GM18873 (cell line): Measurements from ENCODE around the gene OGFOD3.

ENCODE experiments used
- ATAC-seq: cut with Tn5 transposase; IDR thresholded peaks from one replicate; pipeline ENCODE4 v1.9.1; 2021; ENCODE audit warnings: mild to moderate bottlenecking, moderate library complexity, moderate number of reproducible peaks; ENCODE audit not compliant: unreplicated experiment, low FRiP score

The OGFOD3 gene

GRCh38 chr17:82410014-82410716, 8.2 kb downstream of the OGFOD3 start:
- no peak for ATAC-seq

- no peak for ATAC-seq
Observed at GRCh38 chr17:82408938-82409318, 9.5 kb downstream of the OGFOD3 start.

DNA sequence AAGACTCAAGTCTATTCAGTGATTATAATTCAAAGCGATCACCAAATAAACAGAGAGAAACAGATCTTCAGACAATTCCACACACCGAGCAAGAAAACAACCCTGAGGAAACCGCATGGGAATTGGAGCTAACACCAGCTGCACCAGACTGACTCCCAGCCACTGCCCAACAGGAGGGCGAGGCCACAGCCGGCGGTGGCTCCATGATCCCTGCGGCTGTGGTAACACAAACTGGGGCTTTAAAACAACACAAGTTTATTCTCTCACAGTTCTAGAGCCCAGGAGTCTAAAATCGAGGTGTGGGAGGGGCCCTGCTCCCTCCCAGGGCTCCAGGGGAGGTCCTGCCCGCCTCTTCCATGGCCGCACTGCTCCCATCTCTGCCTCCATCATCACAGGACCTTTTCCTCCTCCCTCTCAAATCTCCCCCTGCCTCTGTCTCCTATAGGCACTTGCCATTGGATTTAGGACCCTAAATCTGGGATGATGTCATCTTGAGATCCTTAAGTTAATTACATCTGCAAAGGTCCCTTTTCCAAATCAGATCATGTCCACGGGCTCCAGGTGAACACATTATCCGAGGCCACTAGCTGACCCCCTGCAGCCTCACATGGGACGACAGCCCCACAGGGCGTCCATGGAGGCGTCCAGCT, 10.0 kb downstream of the OGFOD3 start:
- no peak for ATAC-seq

GRCh38 chr17:82407255-82407654, 11.1 kb downstream of the OGFOD3 start:
- no peak for ATAC-seq

- ATAC-seq, result no peak
Observed at GRCh38 chr17:82406131-82406671, 12.2 kb downstream of the OGFOD3 start.

DNA sequence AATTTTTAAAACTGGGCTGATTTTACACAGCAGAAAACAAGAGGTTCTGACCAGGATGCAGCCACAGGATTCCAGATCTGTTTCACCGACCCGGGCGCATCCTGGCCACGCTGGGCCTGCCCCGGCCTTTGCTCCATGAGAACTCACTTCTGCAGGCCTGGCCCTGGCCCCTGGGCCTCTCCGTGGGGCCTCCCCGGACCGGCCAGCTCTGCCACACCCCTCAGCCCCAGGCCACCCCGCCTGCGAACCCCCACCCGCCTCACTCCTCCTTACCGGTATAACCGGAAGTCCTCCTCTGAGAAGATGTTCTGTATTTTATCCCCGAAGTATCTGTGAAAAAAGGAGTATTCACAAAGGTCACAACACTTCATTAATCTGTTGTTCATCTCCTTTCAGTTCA, 13.3 kb downstream of the OGFOD3 start:
- ATAC-seq, result no peak

GRCh38 chr17:82403662-82404660, 14.4 kb downstream of the OGFOD3 start:
- no peak for ATAC-seq

DNA sequence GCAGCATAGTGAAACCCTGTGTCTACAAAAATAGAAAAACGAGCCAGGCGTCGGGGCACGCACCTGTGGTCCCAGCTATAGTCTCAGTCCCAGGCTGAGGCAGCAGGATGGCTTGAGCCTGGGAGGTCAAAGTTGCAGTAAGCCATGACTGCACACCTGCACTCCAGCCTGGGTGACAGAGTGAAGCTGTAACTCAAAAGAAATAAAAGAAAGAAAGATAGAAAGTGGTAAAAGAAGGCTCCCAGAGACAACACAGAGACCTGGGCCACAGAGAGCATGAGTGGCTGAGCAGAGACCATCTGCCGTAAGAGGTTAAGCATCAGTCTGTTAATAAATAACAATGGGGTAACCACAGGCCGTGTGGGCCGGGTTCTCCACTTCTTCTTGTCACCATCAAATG, 15.5 kb downstream of the OGFOD3 start:
- ATAC-seq, result peak; percentile 71

- no peak for ATAC-seq
Observed at GRCh38 chr17:82400830-82401229, 17.6 kb downstream of the OGFOD3 start.

DNA sequence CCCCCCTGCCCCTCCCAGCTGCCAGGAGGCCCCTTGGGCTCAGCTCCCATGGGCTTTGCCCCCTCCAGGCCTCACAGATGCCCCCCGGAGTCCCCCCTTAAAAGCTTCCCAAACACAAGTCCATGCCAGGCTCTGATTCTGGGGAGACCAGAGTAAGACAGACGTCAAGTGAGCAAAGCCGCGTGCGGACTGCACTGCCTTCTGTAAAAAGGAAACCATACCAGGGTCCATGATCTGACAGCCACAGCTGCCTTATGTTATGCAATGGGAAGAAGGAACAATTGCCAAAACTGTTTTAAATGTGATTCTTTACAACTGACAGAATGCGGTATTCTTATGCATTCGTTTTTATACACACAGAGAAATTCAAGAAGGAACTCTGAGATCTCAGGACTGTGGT, 18.2 kb downstream of the OGFOD3 start:
- ATAC-seq, result no peak

- ATAC-seq, result no peak
Observed at GRCh38 chr17:82399601-82400101, 18.7 kb downstream of the OGFOD3 start.

- ATAC-seq, result no peak
Observed at GRCh38 chr17:82399041-82399441, 19.3 kb downstream of the OGFOD3 start.

DNA sequence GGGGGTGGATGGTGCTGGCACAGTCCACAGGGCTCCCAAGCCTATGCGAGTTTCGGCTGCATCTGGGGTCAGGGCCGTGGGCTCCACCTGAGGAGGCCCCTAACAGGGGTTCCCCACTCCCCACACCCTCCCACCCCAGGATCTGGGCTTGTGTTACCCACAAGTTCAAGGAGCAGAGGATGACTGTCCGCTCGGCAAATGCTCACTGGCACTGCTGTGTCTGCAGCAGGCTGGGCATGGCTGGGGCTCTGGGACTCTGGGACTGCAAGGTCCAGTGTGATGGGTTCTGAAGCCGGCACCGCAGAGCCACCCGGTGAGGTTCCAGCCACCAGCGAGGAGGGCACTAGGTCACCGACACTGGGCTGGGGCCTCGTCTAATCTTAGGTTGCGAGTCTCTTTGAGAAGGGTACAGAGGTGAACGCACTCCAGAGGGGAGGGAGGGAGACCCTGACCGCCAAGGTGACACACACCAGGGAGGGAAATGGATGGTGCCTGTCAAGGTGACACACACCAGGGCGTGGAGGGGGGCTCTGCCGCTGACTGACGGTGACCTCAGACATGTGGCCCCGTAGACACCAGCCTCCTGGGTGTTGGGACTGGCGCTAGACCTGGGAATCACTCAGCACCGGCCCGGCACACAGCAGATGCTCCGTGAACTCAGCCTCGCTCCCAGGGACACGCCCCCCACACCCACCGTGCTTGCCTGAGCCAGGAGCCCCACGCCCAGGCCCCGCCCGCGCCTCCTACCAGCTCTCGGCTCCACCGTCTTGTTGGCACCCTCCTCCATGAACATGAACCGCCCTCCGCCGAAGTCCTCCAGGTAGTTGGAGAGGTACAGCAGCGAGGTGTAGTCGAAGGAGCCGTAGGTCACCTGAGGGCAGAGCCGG, 20.7 kb downstream of the OGFOD3 start:
- ATAC-seq, result no peak

GRCh38 chr17:82396601-82397435, 21.6 kb downstream of the OGFOD3 start:
- no peak for ATAC-seq

DNA sequence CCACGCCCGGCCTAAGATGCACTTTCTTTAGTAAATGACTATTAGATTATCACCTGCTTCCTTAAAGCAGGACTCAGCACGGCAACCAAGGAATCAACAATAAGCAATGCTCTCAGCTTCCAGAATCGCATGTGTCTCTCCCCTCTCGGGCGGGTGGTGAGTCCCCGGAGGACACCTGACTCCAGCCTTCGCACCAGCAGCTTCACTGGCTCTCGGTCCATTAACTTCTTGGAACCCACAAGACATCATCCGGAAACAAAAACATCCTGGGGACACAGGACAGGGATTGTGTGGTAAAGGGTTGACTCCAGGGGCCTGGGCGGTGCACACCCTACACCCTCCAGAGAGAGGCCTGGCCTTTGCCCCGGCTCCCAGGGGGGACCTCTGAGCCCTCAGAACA, 24.1 kb downstream of the OGFOD3 start:
- ATAC-seq, result no peak

DNA sequence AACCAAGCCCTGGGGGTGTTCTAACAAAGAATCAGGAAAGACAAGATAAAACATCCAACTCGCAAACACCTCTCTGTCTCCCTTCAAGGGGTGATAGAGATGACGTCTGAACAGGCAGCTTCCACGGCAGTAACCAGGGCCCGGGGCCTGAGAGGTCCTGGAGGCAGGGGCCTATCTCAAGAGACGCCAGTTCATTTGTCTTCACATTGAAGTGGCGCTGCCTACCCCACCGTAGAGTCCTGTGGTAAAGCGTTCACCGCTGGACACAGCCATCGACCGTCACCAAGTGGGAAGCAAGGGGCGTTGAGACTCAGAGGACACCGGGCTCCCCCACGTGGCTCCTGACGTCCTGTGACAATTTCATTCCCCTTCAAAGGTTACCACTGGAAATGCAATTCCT, 25.4 kb downstream of the OGFOD3 start:
- no peak for ATAC-seq

- ATAC-seq, result no peak
Observed at GRCh38 chr17:82392209-82392920, 26.0 kb downstream of the OGFOD3 start.

- no peak for ATAC-seq
Observed at GRCh38 chr17:82391496-82392066, 26.8 kb downstream of the OGFOD3 start.
